Lung (tissue), 12 donors: ENCODE measurements around the gene TRA2B. TPM values are rescaled to one million over a fixed set of nuclear protein-coding genes. Genes with fewer than 3 reads are reported as not detected.

Experiments used
- ATAC-seq: fragments of 200-7000 bp; cut with Tn5 transposase; one replicate; pipeline ENCODE4 v1.9.1; 2020; ENCODE audit warnings: moderate number of reproducible peaks; ENCODE audit not compliant: insufficient read depth, low FRiP score
- DNase-seq, 3 donors: peaks; one replicate each; pipeline ENCODE4 v3.0.0-alpha.2; 2013 to 2017
- H3K27ac ChIP-seq, 2 donors: one replicate each; pipeline ENCODE4 v1.5.1; 2013; ENCODE audit warnings: mild to moderate bottlenecking in 2 of 2, moderate library complexity in 2 of 2, control low read depth in 1 of 2, inconsistent platforms in 1 of 2, low read depth in 1 of 2, low read length in 1 of 2
- H3K27me3 ChIP-seq, 3 donors: one replicate each; pipeline ENCODE4 v1.5.1; 2013; ENCODE audit warnings: low read length in 2 of 3; ENCODE audit not compliant: control insufficient read depth in 3 of 3, insufficient read depth in 3 of 3
- H3K36me3 ChIP-seq, 4 donors: one replicate each; pipeline ENCODE4 v1.5.1; 2013; ENCODE audit warnings: low read length in 4 of 4, mild to moderate bottlenecking in 1 of 4, moderate library complexity in 1 of 4; ENCODE audit not compliant: control insufficient read depth in 4 of 4, insufficient read depth in 4 of 4
- H3K4me1 ChIP-seq, 5 donors: one replicate each; pipeline ENCODE4 v1.5.1; 2013; ENCODE audit warnings: low read length in 5 of 5, mild to moderate bottlenecking in 2 of 5, moderate library complexity in 1 of 5; ENCODE audit not compliant: control insufficient read depth in 5 of 5, insufficient read depth in 5 of 5
- H3K4me3 ChIP-seq: one replicate; pipeline ENCODE4 v1.5.1; 2013; ENCODE audit warnings: mild to moderate bottlenecking, control low read depth, moderate library complexity
- H3K9ac ChIP-seq, 2 donors: one replicate each; pipeline ENCODE4 v1.5.1; 2013; ENCODE audit warnings: low read length in 2 of 2, control low read depth in 1 of 2; ENCODE audit not compliant: insufficient read depth in 1 of 2
- H3K9me3 ChIP-seq, 4 donors: one replicate each; pipeline ENCODE4 v1.5.1; 2013; ENCODE audit warnings: low read length in 3 of 4, mild to moderate bottlenecking in 1 of 4, moderate library complexity in 1 of 4; ENCODE audit not compliant: control insufficient read depth in 4 of 4, insufficient read depth in 3 of 4
- CTCF ChIP-seq: IDR thresholded peaks from 2 replicates; pipeline ENCODE4 v1.5.1; 2012; ENCODE audit warnings: mild to moderate bottlenecking; ENCODE audit errors: control extremely low read depth, extremely low read depth
- WGBS, 2 donors: extraction: QIAGEN DNeasy Blood & Tissue Kit; methylation state at CpG; one replicate each; pipeline ENCODE4 v1.1.7; 2013; 5-methylcytosine and 5-hydroxymethylcytosine counted together
- polyA plus RNA-seq, 2 donors: library from polyadenylated mRNA; stranded (reverse); fragments of 200-250 nt; gene quantifications; one replicate each; pipeline ENCODE4 v1.2.1, GENCODE V29; 2013
- total RNA-seq, 2 donors: library from RNA; depleted of rRNA in 1 of 2; stranded (reverse); fragments of >200 nt in 1 of 2; gene quantifications; one replicate each; pipeline ENCODE4 v1.2.1, GENCODE V29; 2014 to 2021
- donor health status: control.
- donor health status: control.
- donor health status: Bipolar disorder and iron deficiency.
- donor health status: healthy.
- donor health status: DM: yes; HTN: yes; CAD: no.

Gene TRA2B
- total and polyA plus RNA-seq, 4 donors = 61.2 to 263 (median 95.4) TPM

- DNase-seq = no peak
- H3K27me3 ChIP-seq = peaks cover 0 to 2% (median 0%) of the 10 kb centered on the region in 3 donors
- no peak for ATAC-seq
- H3K4me3 ChIP-seq = no peak overlapping the region
- WGBS, 2 donors = 65 to 71% methylated on average over 8 of the region's 8 CpGs
- no peak overlapping the region for H3K9ac ChIP-seq
- no peaks in the 10 kb centered on the region for H3K36me3 ChIP-seq
- peaks cover 0 to 2% (median 0%) of the 10 kb centered on the region in 4 donors for H3K9me3 ChIP-seq
- TF ChIP-seq CTCF = no peak
- H3K27ac ChIP-seq = no peak overlapping the region
- H3K4me1 ChIP-seq = peaks cover 0 to 5% (median 0%) of the 10 kb centered on the region in 5 donors
Observed at GRCh38 chr3:185979721-185980121, 41.9 kb upstream of the TRA2B start.

GRCh38 chr3:185978516-185978915, 40.7 kb upstream of the TRA2B start:
- H3K9me3 ChIP-seq = no peaks in the 10 kb centered on the region
- peaks cover 0 to 2% (median 0%) of the 10 kb centered on the region in 3 donors for H3K27me3 ChIP-seq
- no peak for ATAC-seq
- no peak overlapping the region for H3K4me3 ChIP-seq
- no peak overlapping the region for H3K27ac ChIP-seq
- no peak overlapping the region for H3K9ac ChIP-seq
- no peaks in the 10 kb centered on the region for H3K4me1 ChIP-seq
- H3K36me3 ChIP-seq = no peaks in the 10 kb centered on the region
- TF ChIP-seq CTCF = no peak
- 73 to 78% methylated on average over 5 of the region's 5 CpGs for WGBS, 2 donors
- DNase-seq = no peak

- no peak overlapping the region for H3K4me3 ChIP-seq
- H3K9ac ChIP-seq = no peak overlapping the region
- DNase-seq = no peak
- 45 to 48% methylated on average over 3 of the region's 3 CpGs for WGBS, 2 donors
- no peak for TF ChIP-seq CTCF
- no peaks in the 10 kb centered on the region for H3K4me1 ChIP-seq
- H3K27me3 ChIP-seq = peaks cover 0 to 2% (median 0%) of the 10 kb centered on the region in 3 donors
- H3K36me3 ChIP-seq = no peaks in the 10 kb centered on the region
- no peak for ATAC-seq
- no peak overlapping the region for H3K27ac ChIP-seq
- no peaks in the 10 kb centered on the region for H3K9me3 ChIP-seq
Observed at GRCh38 chr3:185977679-185978040, 39.8 kb upstream of the TRA2B start.

GRCh38 chr3:185976977-185977678, 39.3 kb upstream of the TRA2B start:
- ATAC-seq (no peak), DNase-seq (peak; percentile 59 to 73 (median 68))
- peaks cover 0 to 2% (median 0%) of the 10 kb centered on the region in 3 donors for H3K27me3 ChIP-seq
- no peaks in the 10 kb centered on the region for H3K36me3 ChIP-seq
- H3K27ac ChIP-seq = no peak overlapping the region
- no peaks in the 10 kb centered on the region for H3K9me3 ChIP-seq
- 32 to 41% methylated on average over 6 of the region's 6 CpGs for WGBS, 2 donors
- peak; percentile 65 for TF ChIP-seq CTCF
- H3K4me3 ChIP-seq = no peak overlapping the region
- H3K9ac ChIP-seq = no peak overlapping the region
- H3K4me1 ChIP-seq = no peaks in the 10 kb centered on the region
